BE2C (cell line): ENCODE data around the gene CUL1.

Source experiments
- DNase-seq: peaks from one replicate; pipeline ENCODE4 v3.0.0-alpha.2; 2020
- H3K27me3 ChIP-seq: fragments of 250-450 bp; sonication (Bioruptor Pico); 2 replicates; pipeline ENCODE4 v1.5.1; 2020; ENCODE audit warnings: mild to moderate bottlenecking
- H3K36me3 ChIP-seq: fragments of 250-450 bp; sonication (Bioruptor Pico); 2 replicates; pipeline ENCODE4 v1.5.1; 2020; ENCODE audit warnings: mild to moderate bottlenecking
- H3K4me1 ChIP-seq: fragments of 250-450 bp; sonication (Bioruptor Pico); 2 replicates; pipeline ENCODE4 v1.5.1; 2020
- H3K4me3 ChIP-seq: 2 replicates; pipeline ENCODE4 v1.5.1; 2011; ENCODE audit warnings: low read depth, low read length
- H3K9me3 ChIP-seq: fragments of 250-450 bp; sonication (Bioruptor Pico); 2 replicates; pipeline ENCODE4 v1.5.1; 2020
- CTCF ChIP-seq: IDR thresholded peaks from 2 replicates; pipeline ENCODE4 v1.5.1; 2012; ENCODE audit warnings: mild to moderate bottlenecking, low read depth, low read length

The CUL1 gene

GRCh38 chr7:148674689-148675088 lies 24.0 kb upstream of the CUL1 start:
- Histone ChIP-seq H3K9me3 (no peaks in the 10 kb centered on the region), H3K27me3 (no peaks in the 10 kb centered on the region), H3K4me1 (no peaks in the 10 kb centered on the region), H3K4me3 (no peak overlapping the region), H3K36me3 (no peaks in the 10 kb centered on the region)
- no peak for DNase-seq
- TF ChIP-seq CTCF = no peak

- DNase-seq = no peak
- H3K4me3 ChIP-seq = no peak overlapping the region
- TF ChIP-seq CTCF = no peak
- H3K4me1 ChIP-seq = no peaks in the 10 kb centered on the region
- no peaks in the 10 kb centered on the region for H3K9me3 ChIP-seq
- H3K36me3 ChIP-seq = no peaks in the 10 kb centered on the region
- H3K27me3 ChIP-seq = no peaks in the 10 kb centered on the region; the same call in 1 of the 2 replicates
Measured at GRCh38 chr7:148676291-148676690, 22.4 kb upstream of the CUL1 start.

- Histone ChIP-seq H3K27me3 (no peaks in the 10 kb centered on the region; the same call in 1 of the 2 replicates), H3K4me3 (no peak overlapping the region), H3K36me3 (no peaks in the 10 kb centered on the region), H3K4me1 (no peaks in the 10 kb centered on the region), H3K9me3 (no peaks in the 10 kb centered on the region)
- DNase-seq = no peak
- no peak for TF ChIP-seq CTCF
Measured at GRCh38 chr7:148681821-148682220, 16.9 kb upstream of the CUL1 start.

- DNase-seq = no peak
- Histone ChIP-seq H3K27me3 (no peaks in the 10 kb centered on the region; the same call in 1 of the 2 replicates), H3K9me3 (no peaks in the 10 kb centered on the region), H3K4me3 (no peak overlapping the region), H3K4me1 (no peaks in the 10 kb centered on the region), H3K36me3 (no peaks in the 10 kb centered on the region)
- no peak for TF ChIP-seq CTCF
Measured at GRCh38 chr7:148684289-148684830, 14.3 kb upstream of the CUL1 start.

GRCh38 chr7:148686312-148686937 lies 12.3 kb upstream of the CUL1 start:
- Histone ChIP-seq H3K4me1 (no peaks in the 10 kb centered on the region), H3K4me3 (no peak overlapping the region), H3K27me3 (no peaks in the 10 kb centered on the region; the same call in 1 of the 2 replicates), H3K9me3 (no peaks in the 10 kb centered on the region), H3K36me3 (no peaks in the 10 kb centered on the region)
- DNase-seq = no peak
- no peak for TF ChIP-seq CTCF

GRCh38 chr7:148687555-148687954 lies 11.1 kb upstream of the CUL1 start:
- DNase-seq = no peak
- H3K9me3 ChIP-seq = no peaks in the 10 kb centered on the region
- no peak for TF ChIP-seq CTCF
- H3K4me3 ChIP-seq = no peak overlapping the region
- H3K4me1 ChIP-seq = no peaks in the 10 kb centered on the region
- H3K36me3 ChIP-seq = no peaks in the 10 kb centered on the region
- H3K27me3 ChIP-seq = no peaks in the 10 kb centered on the region; the same call in 1 of the 2 replicates
